ENCODE data around the gene SH3RF1.

SH3RF1 gene

GRCh38 chr4:169250796-169251195 lies 20.0 kb downstream of the SH3RF1 start:
- DNase-seq, result no peak

GRCh38 chr4:169249999-169250398 lies 20.8 kb downstream of the SH3RF1 start:
- no peak for DNase-seq

- no peak for DNase-seq
Observed at GRCh38 chr4:169249214-169249973, 21.4 kb downstream of the SH3RF1 start.

- DNase-seq, result no peak
Observed at GRCh38 chr4:169248645-169249044, 22.1 kb downstream of the SH3RF1 start.

- DNase-seq, result peak; percentile 17
Observed at GRCh38 chr4:169246957-169247396, 23.8 kb downstream of the SH3RF1 start.

- no peak for DNase-seq
Observed at GRCh38 chr4:169246279-169246678, 24.5 kb downstream of the SH3RF1 start.

- no peak for DNase-seq
Observed at GRCh38 chr4:169245061-169245460, 25.7 kb downstream of the SH3RF1 start.

GRCh38 chr4:169243825-169244609 lies 26.7 kb downstream of the SH3RF1 start:
- no peak for DNase-seq

- no peak for DNase-seq
Observed at GRCh38 chr4:169241464-169241863, 29.3 kb downstream of the SH3RF1 start.

- DNase-seq, result no peak
Observed at GRCh38 chr4:169239221-169239905, 31.4 kb downstream of the SH3RF1 start.

- DNase-seq, result no peak
Observed at GRCh38 chr4:169238445-169238844, 32.3 kb downstream of the SH3RF1 start.

- no peak for DNase-seq
Observed at GRCh38 chr4:169236873-169237626, 33.7 kb downstream of the SH3RF1 start.

GRCh38 chr4:169236078-169236477 lies 34.7 kb downstream of the SH3RF1 start:
- no peak for DNase-seq

GRCh38 chr4:169234137-169234855 lies 36.5 kb downstream of the SH3RF1 start:
- no peak for DNase-seq

- DNase-seq, result no peak
Observed at GRCh38 chr4:169233691-169234090, 37.1 kb downstream of the SH3RF1 start.

- DNase-seq, result no peak
Observed at GRCh38 chr4:169231647-169232262, 39.0 kb downstream of the SH3RF1 start.

- DNase-seq, result no peak
Observed at GRCh38 chr4:169229571-169230028, 41.2 kb downstream of the SH3RF1 start.

GRCh38 chr4:169228076-169228475 lies 42.7 kb downstream of the SH3RF1 start:
- no peak for DNase-seq

GRCh38 chr4:169226565-169226964 lies 44.2 kb downstream of the SH3RF1 start:
- no peak for DNase-seq

GRCh38 chr4:169225812-169226211 lies 44.9 kb downstream of the SH3RF1 start:
- DNase-seq, result no peak

GRCh38 chr4:169225058-169225751 lies 45.6 kb downstream of the SH3RF1 start:
- DNase-seq, result no peak

Data from DMS153 (cell line).